HG02870 (cell line): ENCODE results near the gene PDLIM7.

ENCODE experiments used
- ATAC-seq: cut with Tn5 transposase; IDR thresholded peaks from one replicate; pipeline ENCODE4 v1.9.1; 2021; ENCODE audit warnings: mild to moderate bottlenecking, moderate library complexity; ENCODE audit not compliant: unreplicated experiment

Gene PDLIM7

DNA sequence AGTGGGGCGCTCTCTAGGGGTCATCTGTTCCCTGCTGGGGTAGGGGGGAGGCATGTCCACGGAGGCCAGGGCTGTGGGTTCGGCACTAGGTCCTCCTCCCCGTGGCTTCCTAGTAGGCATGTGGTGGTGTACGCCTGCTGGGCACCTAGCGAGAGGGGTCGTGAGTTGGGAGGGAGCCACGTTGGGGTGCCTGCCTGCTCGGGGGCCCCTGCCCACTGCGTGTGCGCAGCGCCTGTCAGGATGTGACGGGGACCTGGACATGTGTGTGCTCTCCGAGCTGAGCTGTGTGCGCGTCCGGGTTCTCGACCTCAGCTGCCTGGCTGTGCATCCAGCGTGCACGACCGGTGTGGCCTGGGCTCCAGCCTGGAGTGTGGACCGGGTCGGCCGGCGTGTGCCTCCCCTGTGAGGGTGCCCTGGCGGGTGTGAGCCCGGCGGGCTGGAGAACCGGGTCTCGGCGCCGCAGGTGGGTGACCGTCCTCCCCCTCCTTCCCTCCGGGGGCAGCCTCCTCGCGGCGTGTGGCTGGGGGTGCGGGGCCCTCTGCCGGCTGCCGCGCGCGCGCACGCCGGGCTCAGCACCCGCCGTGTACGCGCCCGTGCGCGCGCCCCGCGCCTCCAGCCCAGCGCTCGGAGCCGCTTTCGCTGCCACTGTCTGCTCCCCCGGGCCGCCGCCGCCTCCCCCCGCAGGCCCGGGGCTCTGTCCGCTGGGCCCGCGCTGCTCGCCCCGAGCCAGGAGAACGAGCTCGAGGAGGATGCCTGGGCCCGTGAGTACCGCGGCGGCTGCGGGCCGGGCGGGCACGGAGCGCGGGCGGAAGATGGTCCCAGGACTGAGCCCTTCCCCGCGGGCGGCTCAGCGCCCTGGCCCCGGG lies 51.0 kb downstream of the PDLIM7 start, which contains the start of gene PRR7:
Gene PRR7 (plus strand): TSS at position 615 of the 866 bp plus-strand sequence. CDS start 8,254 bp downstream, outside the sequence.
- peak; percentile 49 for ATAC-seq

DNA sequence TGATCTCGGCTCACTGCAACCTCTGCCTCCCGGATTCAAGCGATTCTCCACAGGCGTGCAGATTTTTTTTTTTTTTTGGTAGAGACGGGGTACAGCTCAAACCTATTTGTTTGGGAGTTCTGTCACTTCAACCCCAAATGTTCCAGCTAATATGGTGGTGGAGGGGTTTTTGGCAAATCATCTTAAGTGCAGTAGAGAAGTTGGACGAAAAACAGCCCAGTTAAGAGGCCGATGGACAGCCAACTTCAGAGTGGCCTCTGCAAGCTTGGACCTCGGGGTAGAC lies 51.5 kb downstream of the PDLIM7 start:
- no peak for ATAC-seq

DNA sequence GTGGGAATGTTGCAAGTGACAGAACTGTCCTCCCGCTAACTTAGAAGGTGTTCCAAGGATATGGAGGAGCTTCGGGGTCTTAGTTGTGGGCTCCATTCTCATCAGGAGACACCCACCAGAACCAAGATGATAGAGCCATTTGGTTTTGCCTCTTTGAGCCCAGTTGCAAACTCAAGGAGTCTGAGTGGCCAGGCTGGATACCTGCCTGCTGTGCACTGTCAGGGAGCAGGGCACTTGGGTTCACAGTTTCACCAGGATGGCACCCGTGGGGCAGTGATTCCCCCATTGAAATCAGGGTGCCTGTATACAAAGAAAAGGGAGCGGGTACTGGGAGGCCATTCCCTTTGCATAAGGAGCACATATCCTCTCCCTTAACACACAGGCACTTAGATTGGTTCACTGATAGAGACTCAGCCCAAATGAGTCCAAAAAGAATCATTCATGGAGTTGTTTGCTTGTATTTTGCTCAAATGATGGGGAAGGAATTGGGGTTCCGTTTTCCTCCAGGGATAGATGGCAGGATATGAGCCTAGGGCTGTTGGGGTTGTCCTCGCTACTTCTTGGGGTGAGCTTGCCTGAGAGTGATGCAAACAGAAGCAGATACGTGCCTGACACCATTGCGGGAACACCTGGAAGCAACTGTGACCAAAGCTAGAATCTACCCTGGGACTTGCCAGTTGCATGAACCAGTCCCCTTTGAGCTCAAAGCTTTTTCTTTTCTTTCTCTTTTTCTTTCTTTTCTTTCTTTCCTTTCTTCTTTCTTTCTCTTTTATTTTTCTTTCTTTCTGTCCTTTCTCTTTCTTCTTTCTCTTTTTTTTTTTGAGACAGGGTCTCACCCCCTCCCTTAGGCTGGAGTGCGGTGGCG lies 52.1 kb downstream of the PDLIM7 start:
- no peak for ATAC-seq

DNA sequence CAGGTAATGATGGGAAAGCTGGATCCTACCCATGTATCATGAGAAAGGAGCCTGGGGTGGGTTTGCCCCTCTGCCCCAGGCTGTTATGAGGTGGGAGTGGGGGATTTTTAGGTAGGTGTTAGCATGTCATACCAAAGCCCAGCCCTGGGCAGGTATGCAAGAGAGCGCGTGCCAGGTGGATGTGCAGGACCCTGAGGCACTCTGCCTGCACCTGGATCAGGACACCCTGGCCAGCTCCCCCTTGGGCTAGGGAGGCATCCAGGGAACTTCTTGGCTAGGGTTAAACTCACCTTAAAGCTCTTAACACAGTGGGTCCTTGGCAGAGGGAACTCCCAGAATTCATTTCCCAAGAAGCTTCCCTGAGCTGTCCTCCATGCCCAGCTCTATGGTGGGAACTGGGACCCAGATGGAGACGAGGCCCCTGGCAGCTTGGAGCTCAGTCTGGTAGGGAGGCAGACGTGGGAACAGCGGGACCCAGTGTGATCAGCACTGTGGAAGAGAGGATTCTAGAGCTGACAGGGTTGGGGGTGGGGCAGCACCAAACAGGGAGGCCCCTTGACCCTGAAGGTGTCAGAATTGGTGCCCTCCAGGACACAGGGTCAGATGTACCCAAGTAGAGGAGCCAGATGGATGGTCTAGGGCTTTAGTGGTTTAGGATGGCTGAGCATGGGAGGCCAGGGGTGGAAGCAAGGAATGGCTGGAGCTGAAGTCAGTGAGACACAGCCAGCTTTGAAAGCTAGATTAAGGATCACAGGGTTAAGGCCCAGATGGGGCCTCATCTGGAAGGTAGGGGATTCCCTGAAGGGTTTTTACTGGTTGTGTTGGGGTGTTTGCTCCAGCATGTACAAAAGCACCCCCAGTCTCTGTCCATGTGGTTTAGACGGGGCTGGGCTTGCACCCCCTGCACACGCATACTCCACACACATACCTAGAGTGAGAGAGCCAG lies 53.0 kb downstream of the PDLIM7 start:
- ATAC-seq: no peak

DNA sequence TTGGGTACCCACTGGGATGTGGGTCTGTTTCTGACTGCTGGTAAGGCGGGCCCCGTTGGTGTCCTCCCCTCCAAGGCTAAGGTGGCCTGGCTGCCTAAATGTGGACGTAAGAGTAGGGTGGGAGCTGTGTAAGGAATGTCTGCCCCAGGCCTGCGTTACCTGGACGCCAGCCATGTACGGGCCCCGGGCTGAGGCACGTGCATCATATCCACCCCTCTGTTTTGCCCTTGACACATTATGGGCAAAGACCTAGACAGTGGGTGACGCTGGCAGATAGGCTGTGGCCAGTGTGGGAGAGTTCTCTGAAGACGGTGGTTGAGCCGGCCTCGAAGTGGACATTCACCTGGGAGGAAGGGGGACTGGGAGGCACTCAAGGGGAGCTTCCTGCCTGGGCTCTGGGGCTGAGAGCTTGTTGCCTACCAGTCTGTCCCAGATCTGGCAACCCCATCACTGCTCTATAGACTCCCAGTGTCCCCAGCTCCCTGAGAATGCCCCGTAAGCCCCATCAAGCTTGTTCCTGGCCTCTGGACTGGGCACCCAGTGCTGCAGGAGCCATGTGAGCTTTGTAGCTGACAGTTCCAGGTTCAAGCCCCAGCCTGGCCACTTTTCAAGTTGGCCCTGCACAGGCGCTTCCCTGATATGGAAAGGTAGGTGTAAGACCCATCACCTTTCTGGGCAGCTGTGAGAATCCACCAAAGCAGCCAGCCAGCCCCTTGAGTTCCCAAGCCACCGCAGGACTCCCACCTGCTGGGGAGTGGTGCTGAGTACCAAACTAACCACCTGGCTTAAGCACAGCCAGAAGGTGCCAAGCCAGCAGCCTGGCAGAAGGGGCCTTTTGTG lies 54.0 kb downstream of the PDLIM7 start:
- ATAC-seq: no peak

DNA sequence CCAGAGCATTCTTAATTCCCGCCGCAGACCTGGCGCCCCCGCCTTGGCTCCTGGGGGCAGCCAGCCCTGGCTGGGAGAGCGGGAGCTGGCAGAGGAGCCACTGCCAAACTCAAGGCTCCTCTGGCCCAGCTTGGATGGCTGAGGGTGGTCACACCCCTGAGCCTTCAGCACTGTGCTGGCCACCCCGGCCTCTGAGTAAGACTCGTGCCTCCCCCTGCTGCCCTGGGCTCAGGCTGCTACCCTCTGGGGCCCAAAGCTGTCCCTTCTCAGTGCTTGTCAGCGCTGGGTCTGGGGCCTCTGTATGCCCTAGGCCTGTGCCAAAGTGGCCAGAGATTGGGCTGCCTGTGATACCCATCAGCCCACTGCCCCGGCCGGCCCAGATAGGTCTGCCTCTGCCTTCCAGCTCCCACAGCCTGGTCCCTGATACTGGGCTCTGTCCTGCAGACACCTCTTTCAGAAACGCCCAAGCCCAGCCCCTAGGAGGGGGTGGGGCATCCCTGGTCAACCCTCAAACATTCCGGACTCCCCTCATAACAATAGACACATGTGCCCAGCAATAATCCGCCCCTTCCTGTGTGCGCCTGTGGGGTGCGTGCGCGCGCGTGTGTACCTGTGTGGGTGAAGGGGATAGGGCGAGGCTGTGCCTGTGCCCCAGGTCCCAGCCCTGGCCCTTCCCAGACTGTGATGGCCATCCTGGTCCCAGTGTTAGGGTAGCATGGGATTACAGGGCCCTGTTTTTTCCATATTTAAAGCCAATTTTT lies 55.2 kb downstream of the PDLIM7 start:
- ATAC-seq: no peak

DNA sequence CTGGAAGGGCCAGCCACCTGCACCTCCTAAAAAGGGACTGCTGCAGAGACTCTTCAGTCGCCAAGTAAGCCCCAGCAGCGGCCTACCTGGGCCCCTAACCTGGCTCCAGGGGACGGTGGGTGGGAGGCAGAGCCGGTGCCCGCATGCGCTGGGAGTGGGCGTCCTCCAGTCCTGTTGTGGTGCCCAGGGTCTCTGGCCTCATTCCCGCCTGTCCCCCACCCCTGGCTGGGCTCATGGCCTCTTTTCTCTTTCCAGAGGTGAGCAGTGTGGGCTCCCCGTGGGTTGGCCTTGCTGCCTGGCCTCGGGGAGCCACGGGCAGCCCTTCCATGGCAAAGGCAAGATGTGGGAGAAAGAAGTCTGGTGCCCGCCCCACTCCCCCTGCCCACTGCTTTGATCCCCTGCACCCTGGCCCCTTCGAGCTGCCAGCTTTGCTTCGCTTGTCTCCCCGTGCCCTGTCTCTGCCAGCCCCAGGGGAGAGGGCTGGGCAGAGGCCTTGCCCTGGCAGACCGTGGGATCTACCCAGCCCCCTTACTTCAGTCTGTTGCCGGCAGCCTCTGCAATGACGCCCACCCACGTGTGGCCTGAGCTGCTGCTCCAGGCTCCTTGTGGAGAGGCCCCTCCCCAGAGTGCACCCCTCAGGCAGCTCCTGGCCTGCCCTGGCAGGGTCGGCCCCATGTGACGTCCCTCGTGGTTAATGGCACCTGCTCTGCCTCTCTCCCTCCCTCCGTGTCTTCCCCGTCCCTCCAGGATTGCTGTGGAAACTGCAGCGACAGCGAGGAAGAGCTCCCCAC lies 56.2 kb downstream of the PDLIM7 start:
- ATAC-seq: no peak

DNA sequence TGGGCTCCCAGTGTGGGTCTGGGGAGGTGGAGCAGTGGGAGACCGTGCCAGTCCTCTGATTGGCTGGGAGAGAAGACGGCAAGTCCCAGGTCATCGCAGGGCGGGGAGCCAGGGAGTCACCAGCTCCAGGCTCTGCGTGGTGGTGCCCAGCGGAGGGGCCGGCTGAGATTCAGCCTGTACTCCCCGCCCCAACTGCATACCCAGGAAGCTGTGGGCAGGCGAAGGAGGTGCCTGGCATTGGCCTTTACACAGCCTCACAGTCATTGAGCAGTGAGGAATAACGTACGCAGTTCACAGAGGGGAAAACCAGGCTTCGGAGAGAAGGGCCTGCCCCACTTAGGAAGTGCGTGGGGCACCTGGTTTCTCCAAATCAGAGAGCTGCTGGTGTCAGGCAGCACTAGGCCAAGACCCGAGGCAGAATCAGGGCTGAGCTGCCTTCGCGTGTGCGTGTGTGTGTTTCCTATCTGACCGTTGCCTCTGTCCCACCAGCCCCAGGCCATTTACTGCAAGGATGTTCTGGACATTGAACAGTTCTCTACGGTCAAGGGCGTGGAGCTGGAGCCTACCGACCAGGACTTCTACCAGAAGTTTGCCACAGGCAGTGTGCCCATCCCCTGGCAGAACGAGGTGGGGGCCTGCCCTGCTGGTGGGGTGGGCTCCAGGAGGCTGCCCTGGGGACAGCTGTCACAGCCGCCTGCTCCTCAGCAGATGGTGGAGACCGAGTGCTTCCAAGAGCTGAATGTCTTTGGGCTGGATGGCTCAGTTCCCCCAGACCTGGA lies 57.0 kb downstream of the PDLIM7 start:
- ATAC-seq: no peak

DNA sequence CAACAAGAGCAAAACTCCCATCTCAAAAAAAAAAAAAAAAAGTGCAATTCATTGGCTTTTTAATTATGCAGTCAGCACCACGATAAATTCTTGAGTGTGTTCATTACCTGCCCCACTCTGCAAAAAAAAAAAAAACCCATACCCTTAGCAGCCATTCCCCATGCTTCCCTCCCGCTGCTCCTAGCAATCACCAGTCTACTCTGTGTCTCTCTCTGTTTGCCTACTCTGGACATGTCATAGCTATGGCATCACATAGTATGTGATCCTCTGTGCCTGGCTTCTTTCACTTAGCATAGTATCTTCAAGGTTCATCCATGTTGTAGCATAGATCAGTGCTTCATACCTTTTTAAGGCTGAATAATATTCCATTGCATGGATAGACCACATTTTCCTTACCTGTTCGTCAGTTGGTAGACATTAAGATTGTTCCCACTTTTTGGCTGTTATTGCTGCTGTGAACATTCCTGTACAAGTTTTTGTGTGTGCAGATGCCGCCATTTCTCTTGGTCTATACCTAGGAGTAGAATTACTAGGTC lies 57.8 kb downstream of the PDLIM7 start:
- ATAC-seq: no peak

DNA sequence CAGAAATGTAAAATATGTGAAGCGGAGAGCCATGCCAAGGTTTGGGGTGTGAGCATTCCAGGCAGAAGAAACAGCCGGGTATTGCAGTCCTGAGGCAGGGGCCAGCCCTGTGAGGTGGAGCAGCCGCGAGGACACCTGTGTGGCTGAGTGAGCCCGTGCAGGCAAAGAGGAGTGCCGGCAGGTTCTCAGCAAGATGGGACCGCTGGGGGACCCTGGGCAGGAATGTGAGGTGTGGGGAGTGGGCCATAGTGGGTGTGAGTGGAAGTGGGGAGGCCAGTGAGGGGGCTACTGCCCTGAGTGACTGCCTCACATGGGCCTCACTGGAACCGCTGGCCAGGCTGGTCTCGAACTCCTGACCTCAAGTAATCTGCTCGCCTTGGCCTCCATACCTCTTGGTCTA lies 58.9 kb downstream of the PDLIM7 start:
- no peak for ATAC-seq

DNA sequence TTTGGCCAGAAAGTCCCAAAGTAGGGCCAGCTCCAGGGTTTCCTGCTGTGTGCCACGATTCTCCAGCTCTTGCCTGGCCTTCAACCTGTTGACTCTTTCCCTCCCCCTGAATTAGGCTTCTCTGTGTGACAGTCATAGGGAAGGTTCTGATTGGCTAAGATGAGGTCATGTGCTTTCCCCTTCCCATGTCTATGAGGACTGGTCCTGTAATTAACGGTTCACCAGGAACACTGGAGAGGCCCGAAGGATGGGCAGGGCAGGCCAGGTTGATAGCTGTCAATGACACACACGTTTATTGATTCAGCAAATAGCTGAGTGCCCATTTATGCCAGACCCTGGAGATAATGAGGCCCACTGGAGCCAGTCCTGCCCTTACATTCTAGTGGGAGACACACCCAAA lies 59.8 kb downstream of the PDLIM7 start:
- ATAC-seq: no peak

DNA sequence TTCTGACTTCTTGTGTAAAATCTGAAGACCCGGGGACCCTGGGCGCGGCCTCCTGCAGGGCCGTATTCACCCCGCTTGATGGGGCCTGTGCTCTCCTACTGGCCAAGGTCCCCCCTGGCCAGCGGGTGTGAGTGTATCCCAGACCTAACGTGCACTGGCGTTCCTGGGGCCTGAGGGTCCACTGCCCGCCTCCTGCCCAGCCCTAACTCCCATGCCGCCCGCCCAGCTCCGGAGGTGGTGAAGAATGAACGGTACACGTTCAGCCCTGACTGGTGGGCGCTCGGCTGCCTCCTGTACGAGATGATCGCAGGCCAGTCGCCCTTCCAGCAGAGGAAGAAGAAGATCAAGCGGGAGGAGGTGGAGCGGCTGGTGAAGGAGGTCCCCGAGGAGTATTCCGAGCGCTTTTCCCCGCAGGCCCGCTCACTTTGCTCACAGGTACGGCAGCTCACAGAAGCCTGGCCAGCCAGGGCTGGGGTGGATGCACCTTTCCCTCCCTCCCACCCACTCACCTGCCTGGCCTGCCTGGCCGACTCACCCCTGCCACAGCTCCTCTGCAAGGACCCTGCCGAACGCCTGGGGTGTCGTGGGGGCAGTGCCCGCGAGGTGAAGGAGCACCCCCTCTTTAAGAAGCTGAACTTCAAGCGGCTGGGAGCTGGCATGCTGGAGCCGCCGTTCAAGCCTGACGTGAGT lies 61.4 kb downstream of the PDLIM7 start:
- no peak for ATAC-seq

DNA sequence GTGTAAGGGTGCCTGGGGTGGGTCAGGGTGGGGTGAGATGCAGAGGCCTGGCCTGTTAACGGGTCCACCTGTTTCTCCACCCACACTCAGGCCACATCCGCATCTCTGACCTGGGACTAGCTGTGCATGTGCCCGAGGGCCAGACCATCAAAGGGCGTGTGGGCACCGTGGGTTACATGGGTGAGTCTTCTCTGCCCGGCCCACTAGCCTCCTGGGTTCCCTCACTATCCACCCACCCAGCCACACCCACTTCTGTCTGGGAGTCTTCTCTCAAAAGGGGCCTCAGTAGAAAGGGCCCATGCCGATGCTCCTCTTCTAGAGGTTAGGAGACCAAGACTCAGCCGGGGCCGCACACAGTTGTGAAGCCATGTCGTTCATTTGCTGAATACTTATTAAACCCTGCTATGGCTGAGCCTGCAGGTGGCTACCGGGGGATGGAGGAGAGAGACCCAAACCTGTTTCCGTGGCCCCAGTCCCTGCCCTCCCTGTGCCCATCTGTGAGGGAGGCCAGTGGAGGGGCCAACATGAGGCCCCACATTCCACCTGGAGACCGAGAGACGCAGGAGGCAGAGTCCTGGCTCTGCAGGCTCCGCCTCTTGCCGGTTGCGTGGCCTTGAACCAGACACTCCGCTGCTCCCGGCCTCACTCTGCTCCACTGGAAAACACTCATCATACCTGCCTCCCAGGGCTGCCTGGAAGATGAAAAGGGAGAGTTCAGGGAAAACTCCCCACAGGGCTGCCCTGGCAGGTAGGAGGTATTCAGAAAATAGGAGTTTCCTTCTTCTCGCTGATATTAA lies 62.3 kb downstream of the PDLIM7 start:
- ATAC-seq: no peak

DNA sequence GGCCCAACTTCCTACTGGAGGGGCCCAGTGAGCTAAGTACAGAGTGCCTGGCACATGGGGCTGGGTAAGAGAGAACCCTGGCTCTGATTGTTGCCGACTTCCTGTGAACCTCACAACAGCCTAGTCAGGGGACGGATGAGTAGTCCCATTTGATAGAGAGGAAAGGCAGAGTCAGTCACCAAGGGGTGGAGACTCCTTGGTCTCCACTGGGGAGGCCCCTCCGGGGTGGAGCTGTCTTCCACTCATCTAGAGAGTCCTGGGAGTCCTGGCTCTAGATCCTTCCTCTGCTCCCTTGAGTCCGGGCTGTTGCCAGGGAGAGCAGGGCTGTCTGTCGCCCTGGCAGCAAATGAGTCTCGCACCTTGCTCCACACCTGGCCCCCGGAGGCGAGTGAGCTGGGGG lies 63.0 kb downstream of the PDLIM7 start:
- ATAC-seq: no peak

DNA sequence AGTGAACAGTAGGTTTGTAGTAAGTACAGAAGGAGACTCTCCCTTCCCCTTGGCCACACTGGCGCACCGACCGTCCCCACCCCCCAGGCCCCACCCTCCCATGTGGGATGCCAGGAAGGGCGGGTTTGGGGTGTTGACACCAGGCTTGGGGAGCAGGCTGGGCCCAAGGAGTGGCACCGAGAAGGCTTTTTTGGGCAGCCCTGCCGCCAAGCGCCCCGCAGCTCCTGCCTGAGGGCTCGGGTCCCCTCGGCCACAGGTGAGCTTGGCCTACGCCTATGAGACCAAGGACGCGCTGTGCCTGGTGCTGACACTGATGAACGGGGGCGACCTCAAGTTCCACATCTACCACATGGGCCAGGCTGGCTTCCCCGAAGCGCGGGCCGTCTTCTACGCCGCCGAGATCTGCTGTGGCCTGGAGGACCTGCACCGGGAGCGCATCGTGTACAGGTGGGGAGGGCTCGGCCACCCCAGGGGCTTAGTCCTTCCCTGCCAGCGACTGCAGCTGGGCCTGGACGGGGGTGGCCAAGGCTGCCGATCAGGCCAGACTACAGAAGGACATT lies 63.7 kb downstream of the PDLIM7 start:
- no peak for ATAC-seq
